ENCODE measurements around the gene HFE. TPM values are rescaled to one million over a fixed set of nuclear protein-coding genes. Genes with fewer than 3 reads are reported as not detected.

The HFE gene
- total and polyA plus RNA-seq, 2 of the 13 experiments (the other 11 are each of a cell fraction or from before 2014, with no cell fraction given), result 3.7 to 6.3 TPM

- TF ChIP-seq RBAK (CRISPR knock-in tag; IDR thresholded peaks at IDR 0.05) (no peak), PRDM10 (CRISPR knock-in tag; IDR thresholded peaks at IDR 0.05; ENCODE audit: low read depth) (no peak), PLRG1 (conservative IDR thresholded peaks at IDR 0.05) (no peak), ONECUT2 (CRISPR knock-in tag; IDR thresholded peaks at IDR 0.05) (no peak), WIZ (CRISPR knock-in tag; IDR thresholded peaks at IDR 0.05) (0 out of 2 replicates have a peak, but pooled peaks have one; percentile 52), ZBTB37 (CRISPR knock-in tag; IDR thresholded peaks at IDR 0.05) (no peak), ZNF3 (CRISPR knock-in tag; IDR thresholded peaks at IDR 0.05) (peak; percentile 51; the same call in 1 of the 2 replicates), TCF7L2 (IDR thresholded peaks at IDR 0.05; ENCODE audit: low read depth, low read length) (no peak), ZBTB25 (CRISPR knock-in tag; IDR thresholded peaks at IDR 0.05) (peak; percentile 18; the same call in 1 of the 2 replicates), SMC3 (IDR thresholded peaks at IDR 0.05; ENCODE audit: low read length) (no peak), HNF1B (CRISPR knock-in tag; IDR thresholded peaks at IDR 0.05) (peak; percentile 75), CBX5 (CRISPR knock-in tag; IDR thresholded peaks at IDR 0.05; ENCODE audit: borderline replicate concordance) (no peak), MIXL1 (CRISPR knock-in tag; IDR thresholded peaks at IDR 0.05) (no peak), ZNF768 (CRISPR knock-in tag; IDR thresholded peaks at IDR 0.05) (peak; percentile 18; the same call in 1 of the 2 replicates), MAF1 (CRISPR knock-in tag; IDR thresholded peaks at IDR 0.05; ENCODE audit: borderline replicate concordance) (no peak), ZNF788 (CRISPR knock-in tag; IDR thresholded peaks at IDR 0.05; ENCODE audit: borderline replicate concordance) (no peak), CEBPG (CRISPR knock-in tag; IDR thresholded peaks at IDR 0.05) (peak; percentile 33; the same call in 1 of the 2 replicates), ZNF234 (CRISPR knock-in tag; conservative IDR thresholded peaks at IDR 0.05) (no peak; the same call in 1 of the 2 replicates), NFE2 (CRISPR knock-in tag; IDR thresholded peaks at IDR 0.05) (no peak), SRSF1 (optimal IDR thresholded peaks at IDR 0.05; ENCODE audit: low read depth, low read length) (no peak), SCMH1 (CRISPR knock-in tag; IDR thresholded peaks at IDR 0.05; ENCODE audit: borderline replicate concordance) (no peak), ZSCAN20 (CRISPR knock-in tag; IDR thresholded peaks at IDR 0.05; ENCODE audit: borderline replicate concordance) (0 out of 2 replicates have a peak, but pooled peaks have one; percentile 52)
Measured at GRCh38 chr6:26044140-26045064, 42.8 kb upstream of the HFE start (continued).
